Peyer's patch (tissue), 4 donors: ENCODE data around the gene MLXIP. TPM values are rescaled to one million over a fixed set of nuclear protein-coding genes. Genes with fewer than 3 reads are reported as not detected.
A peak's percentile ranks its signal among the peaks of the same experiment; 100 is the strongest.
"Not testable (repeated sequence)": the region's sequence is repeated elsewhere in the genome, so short reads cannot be mapped to it uniquely, and the experiment has no call there.

ENCODE experiments used
- DNase-seq, 3 donors: peaks; one replicate each; pipeline ENCODE4 v3.0.0-alpha.2; 2017 to 2019
- H3K27ac ChIP-seq, 4 donors: fragments of 200-600 bp; sonication (generic); one replicate each; pipeline ENCODE4 v1.5.1; 2016 to 2019
- H3K27me3 ChIP-seq, 2 donors: fragments of 200-600 bp; sonication (generic); one replicate each; pipeline ENCODE4 v1.5.1; 2019
- H3K36me3 ChIP-seq, 3 donors: fragments of 200-600 bp; sonication (generic); one replicate each; pipeline ENCODE4 v1.5.1; 2016 to 2019
- H3K4me1 ChIP-seq, 4 donors: fragments of 200-600 bp; sonication (generic); one replicate each; pipeline ENCODE4 v1.5.1; 2016 to 2019
- H3K4me3 ChIP-seq, 4 donors: fragments of 200-600 bp; sonication (generic); 1 replicate in 3 of 4; 2 replicates in 1 of 4; pipeline ENCODE4 v1.5.1; 2016 to 2019; ENCODE audit warnings: mild to moderate bottlenecking in 1 of 4
- H3K9me3 ChIP-seq, 4 donors: fragments of 200-600 bp; sonication (generic); one replicate each; pipeline ENCODE4 v1.5.1; 2016 to 2019; ENCODE audit warnings: mild to moderate bottlenecking in 1 of 4
- CTCF ChIP-seq, 6 experiments: fragments of 450-650 bp in 4 of 6; fragments of 200-600 bp in 2 of 6; sonication (generic) in 1 of 6; IDR thresholded peaks; one replicate each; pipeline ENCODE4 v1.5.1; 2017 to 2019; ENCODE audit warnings: antibody characterized with exemption in 6 of 6, mild to moderate bottlenecking in 3 of 6, moderate library complexity in 1 of 6
- POLR2A ChIP-seq, 2 donors: fragments of 450-650 bp; IDR thresholded peaks; one replicate each; pipeline ENCODE4 v1.5.1; 2017; ENCODE audit warnings: antibody characterized with exemption in 2 of 2, mild to moderate bottlenecking in 2 of 2, moderate library complexity in 2 of 2
- total RNA-seq, 4 donors: library from RNA; depleted of rRNA; stranded (reverse); fragments of >200 nt; gene quantifications; one replicate each; pipeline ENCODE4 v1.1.0, GENCODE V29; 2016

The MLXIP gene
- total RNA-seq, 4 donors from 2014 or later: 41.5 to 157 (median 98.3) TPM

- Histone ChIP-seq H3K27ac (peak overlapping the region in 2 of 4 donors; percentile 39 to 70), H3K9me3 (no peaks in the 10 kb centered on the region), H3K27me3 (no peaks in the 10 kb centered on the region), H3K4me1 (peaks cover 0 to 73% (median under 1%) of the 10 kb centered on the region in 4 donors), H3K4me3 (no peak overlapping the region), H3K36me3 (no peaks in the 10 kb centered on the region)
- TF ChIP-seq POLR2A (IDR thresholded peaks at IDR 0.05) (no peak), CTCF (IDR thresholded peaks at IDR 0.05) (no peak)
- peak in 1 of 3 donors; percentile 25 for DNase-seq
Observed at GRCh38 chr12:122117979-122118378, 39.4 kb downstream of the MLXIP start.

DNA sequence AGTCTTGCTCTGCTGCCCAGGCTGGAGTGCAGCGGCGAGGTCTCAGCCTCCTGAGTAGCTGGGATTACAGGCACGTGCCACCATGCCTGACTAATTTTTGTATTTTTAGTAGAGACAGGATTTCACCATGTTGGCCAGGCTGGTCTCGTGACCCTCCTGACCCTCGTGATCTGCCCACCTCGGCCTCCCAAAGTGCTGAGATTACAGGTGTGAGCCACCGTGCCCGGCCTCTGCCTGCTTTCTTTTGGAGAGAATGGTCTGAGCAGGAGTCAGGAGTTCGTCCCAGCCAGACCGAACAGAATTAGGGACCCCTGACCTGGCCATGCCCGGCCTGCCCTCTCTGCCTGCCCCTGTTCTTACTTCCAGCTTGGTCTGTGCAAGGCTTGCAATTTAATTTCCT, 42.8 kb downstream of the MLXIP start:
- peak in 1 of 3 donors; percentile 31 for DNase-seq
- not testable (repeated sequence) for H3K27me3 ChIP-seq, H3K4me3 ChIP-seq, H3K9me3 ChIP-seq, H3K36me3 ChIP-seq
- Histone ChIP-seq H3K27ac (peak overlapping the region in 1 of 4 donors; percentile 35), H3K4me1 (peaks cover 0 to 76% (median 4%) of the 10 kb centered on the region in 4 donors)

GRCh38 chr12:122121745-122122144, 43.2 kb downstream of the MLXIP start:
- Histone ChIP-seq H3K27me3 (no peaks in the 10 kb centered on the region), H3K4me1 (peaks cover 0 to 76% (median 4%) of the 10 kb centered on the region in 4 donors), H3K4me3 (no peak overlapping the region), H3K9me3 (no peaks in the 10 kb centered on the region), H3K27ac (peak overlapping the region in 1 of 4 donors; percentile 35), H3K36me3 (no peaks in the 10 kb centered on the region)
- peak in 1 of 3 donors; percentile 33 for DNase-seq
- no peak for TF ChIP-seq CTCF (IDR thresholded peaks at IDR 0.05)
- TF ChIP-seq POLR2A (IDR thresholded peaks at IDR 0.05): no peak

GRCh38 chr12:122123051-122123760, 44.6 kb downstream of the MLXIP start:
- peaks cover 0 to 12% (median 0%) of the 10 kb centered on the region in 3 donors for H3K36me3 ChIP-seq
- H3K9me3 ChIP-seq: no peaks in the 10 kb centered on the region
- TF ChIP-seq CTCF (IDR thresholded peaks at IDR 0.05) (peak; percentile 62 to 86 (median 76)), POLR2A (IDR thresholded peaks at IDR 0.05) (no peak)
- DNase-seq: peak; percentile 63 to 88 (median 71)
- H3K27ac ChIP-seq: peak overlapping the region in 2 of 4 donors; percentile 19 to 32
- H3K27me3 ChIP-seq: no peaks in the 10 kb centered on the region
- H3K4me3 ChIP-seq: peak overlapping the region in 2 of 4 donors; percentile 19 to 20
- H3K4me1 ChIP-seq: peaks cover 0 to 67% (median 4%) of the 10 kb centered on the region in 4 donors

GRCh38 chr12:122123761-122124145, 45.2 kb downstream of the MLXIP start:
- TF ChIP-seq CTCF (IDR thresholded peaks at IDR 0.05) (no peak), POLR2A (IDR thresholded peaks at IDR 0.05) (no peak)
- peaks cover 0 to 17% (median 0%) of the 10 kb centered on the region in 3 donors for H3K36me3 ChIP-seq
- H3K27ac ChIP-seq: peak overlapping the region in 1 of 4 donors; percentile 32
- H3K4me3 ChIP-seq: no peak overlapping the region
- no peaks in the 10 kb centered on the region for H3K9me3 ChIP-seq
- H3K4me1 ChIP-seq: peaks cover 0 to 63% (median 4%) of the 10 kb centered on the region in 4 donors
- H3K27me3 ChIP-seq: no peaks in the 10 kb centered on the region
- DNase-seq: peak in 1 of 3 donors; percentile 37

- H3K27me3 ChIP-seq: no peaks in the 10 kb centered on the region
- peaks cover 0 to 63% (median 4%) of the 10 kb centered on the region in 4 donors for H3K4me1 ChIP-seq
- peak in 1 of 3 donors; percentile 26 for DNase-seq
- H3K4me3 ChIP-seq: no peak overlapping the region
- no peak overlapping the region for H3K27ac ChIP-seq
- H3K9me3 ChIP-seq: no peaks in the 10 kb centered on the region
- peaks cover 0 to 23% (median 0%) of the 10 kb centered on the region in 3 donors for H3K36me3 ChIP-seq
- TF ChIP-seq POLR2A (IDR thresholded peaks at IDR 0.05) (no peak), CTCF (IDR thresholded peaks at IDR 0.05) (no peak)
Observed at GRCh38 chr12:122124370-122124769, 45.8 kb downstream of the MLXIP start.
